H9 (cell line): ENCODE data around the gene CDK2AP2. TPM values are rescaled to one million over a fixed set of nuclear protein-coding genes. Genes with fewer than 3 reads are reported as not detected.

Experiments used
- DNase-seq: peaks from one replicate; pipeline ENCODE4 v3.0.0-alpha.2; 2017
- H2AFZ ChIP-seq: one replicate; pipeline ENCODE4 v1.6.1; 2013; ENCODE audit warnings: mild to moderate bottlenecking, low read length, control low read depth, moderate library complexity
- H2AK5ac ChIP-seq: 2 replicates; pipeline ENCODE4 v1.6.1; 2013; ENCODE audit warnings: low read length, control low read depth, mixed read lengths; ENCODE audit not compliant: insufficient read length
- H2BK120ac ChIP-seq: one replicate; pipeline ENCODE4 v1.6.1; 2013; ENCODE audit warnings: low read depth, mild to moderate bottlenecking, low read length, control low read depth, inconsistent platforms; ENCODE audit not compliant: poor library complexity, severe bottlenecking
- H2BK12ac ChIP-seq: 2 replicates; pipeline ENCODE4 v1.6.1; 2013; ENCODE audit warnings: low read length, control low read depth, mixed read lengths, low read depth; ENCODE audit not compliant: insufficient read length
- H2BK15ac ChIP-seq: 2 replicates; pipeline ENCODE4 v1.6.1; 2013; ENCODE audit warnings: low read depth, low read length, control low read depth
- H2BK20ac ChIP-seq: one replicate; pipeline ENCODE4 v1.6.1; 2013; ENCODE audit warnings: low read depth, mild to moderate bottlenecking, low read length, control low read depth, inconsistent platforms; ENCODE audit not compliant: poor library complexity, severe bottlenecking
- H2BK5ac ChIP-seq: 2 replicates; pipeline ENCODE4 v1.6.1; 2013; ENCODE audit warnings: low read length, control low read depth, mixed read lengths; ENCODE audit not compliant: insufficient read length
- H3K14ac ChIP-seq: 2 replicates; pipeline ENCODE4 v1.6.1; 2013; ENCODE audit warnings: low read length, control low read depth; ENCODE audit not compliant: insufficient read depth
- H3K18ac ChIP-seq: 2 replicates; pipeline ENCODE4 v1.6.1; 2013; ENCODE audit warnings: low read depth, mild to moderate bottlenecking, mixed read lengths, low read length, control low read depth; ENCODE audit not compliant: insufficient read length
- H3K23ac ChIP-seq: 2 replicates; pipeline ENCODE4 v1.6.1; 2013; ENCODE audit warnings: low read length, control low read depth, mixed read lengths, low read depth; ENCODE audit not compliant: insufficient read length
- H3K23me2 ChIP-seq: 2 replicates; pipeline ENCODE4 v1.6.1; 2013; ENCODE audit warnings: low read depth, mild to moderate bottlenecking, mixed read lengths, low read length, control low read depth; ENCODE audit not compliant: insufficient read length, poor library complexity, severe bottlenecking
- H3K27ac ChIP-seq: 2 replicates; pipeline ENCODE4 v1.5.1; 2013; ENCODE audit warnings: low read length, control low read depth, mixed read lengths, low read depth; ENCODE audit not compliant: insufficient read length
- H3K27me3 ChIP-seq: 2 replicates; pipeline ENCODE4 v1.6.1; 2013; ENCODE audit warnings: low read length, control low read depth, inconsistent platforms; ENCODE audit not compliant: insufficient read depth
- H3K4ac ChIP-seq: 2 replicates; pipeline ENCODE4 v1.6.1; 2013; ENCODE audit warnings: low read depth, mild to moderate bottlenecking, control low read depth, inconsistent platforms, low read length, moderate library complexity
- H3K4me1 ChIP-seq: 2 replicates; pipeline ENCODE4 v1.6.1; 2013; ENCODE audit warnings: low read length, control low read depth, inconsistent platforms; ENCODE audit not compliant: insufficient read depth
- H3K4me2 ChIP-seq: 2 replicates; pipeline ENCODE4 v1.6.1; 2013; ENCODE audit warnings: low read length, control low read depth, mixed read lengths; ENCODE audit not compliant: insufficient read length, insufficient read depth
- H3K56ac ChIP-seq: 2 replicates; pipeline ENCODE4 v1.6.1; 2013; ENCODE audit warnings: low read depth, mild to moderate bottlenecking, mixed read lengths, low read length, control low read depth; ENCODE audit not compliant: insufficient read length
- H3K79me1 ChIP-seq: 2 replicates; pipeline ENCODE4 v1.6.1; 2013; ENCODE audit warnings: low read depth, mild to moderate bottlenecking, moderate library complexity, low read length, control low read depth, inconsistent platforms; ENCODE audit not compliant: insufficient read depth, poor library complexity, severe bottlenecking
- H3K79me2 ChIP-seq: 2 replicates; pipeline ENCODE4 v1.6.1; 2013; ENCODE audit warnings: low read length, control low read depth, inconsistent platforms; ENCODE audit not compliant: insufficient read depth
- H3K9ac ChIP-seq: 2 replicates; pipeline ENCODE4 v1.6.1; 2013; ENCODE audit warnings: low read length, control low read depth, mixed read lengths; ENCODE audit not compliant: insufficient read length; ENCODE audit errors: extremely low read depth
- H3K9me3 ChIP-seq: one replicate; pipeline ENCODE4 v1.6.1; 2013; ENCODE audit warnings: low read depth, low read length, inconsistent platforms; ENCODE audit not compliant: control insufficient read depth
- H3T11ph ChIP-seq: one replicate; pipeline ENCODE4 v1.6.1; 2013; ENCODE audit warnings: mild to moderate bottlenecking, low read length, control low read depth, inconsistent platforms
- H4K20me1 ChIP-seq: one replicate; pipeline ENCODE4 v1.6.1; 2013; ENCODE audit not compliant: control insufficient read depth, insufficient read length, insufficient read depth
- H4K5ac ChIP-seq: 2 replicates; pipeline ENCODE4 v1.6.1; 2013; ENCODE audit warnings: low read depth, mild to moderate bottlenecking, mixed read lengths, low read length, control low read depth; ENCODE audit not compliant: insufficient read length
- H4K8ac ChIP-seq: replicated peaks from 2 replicates; pipeline ENCODE4 v1.6.1; 2013; ENCODE audit warnings: low read length, control low read depth, mixed read lengths, low read depth; ENCODE audit not compliant: insufficient read length
- H4K91ac ChIP-seq: 2 replicates; pipeline ENCODE4 v1.6.1; 2013; ENCODE audit warnings: low read depth, mild to moderate bottlenecking, moderate library complexity, mixed read lengths, low read length, control low read depth; ENCODE audit not compliant: insufficient read length
- H3K27ac Mint-ChIP-seq, 3 experiments: 2 replicates in 2 of 3; 3 replicates in 1 of 3; pipeline ENCODE4 v1.8.0; 2020 to 2021; ENCODE audit warnings: mixed read lengths in 3 of 3, mild to moderate bottlenecking in 1 of 3, moderate library complexity in 1 of 3
- H3K27me3 Mint-ChIP-seq: 2 replicates; pipeline ENCODE4 v1.8.0; 2021; ENCODE audit warnings: low read depth, mild to moderate bottlenecking, moderate library complexity, mixed read lengths
- H3K36me3 Mint-ChIP-seq, 3 experiments: 2 replicates in 2 of 3; 3 replicates in 1 of 3; pipeline ENCODE4 v1.8.0; 2020 to 2021; ENCODE audit warnings: low read depth in 3 of 3, mixed read lengths in 3 of 3; ENCODE audit not compliant: insufficient read depth in 1 of 3
- H3K4me1 Mint-ChIP-seq, 2 experiments: 2 replicates each; pipeline ENCODE4 v1.8.0; 2020; ENCODE audit warnings: mixed read lengths in 2 of 2
- H3K4me3 Mint-ChIP-seq, 2 experiments: 2 replicates in 1 of 2; 3 replicates in 1 of 2; pipeline ENCODE4 v1.8.0; 2020 to 2021; ENCODE audit warnings: mild to moderate bottlenecking in 2 of 2, mixed read lengths in 2 of 2, moderate library complexity in 1 of 2
- H3K9me3 Mint-ChIP-seq, 2 experiments: 2 replicates in 1 of 2; 3 replicates in 1 of 2; pipeline ENCODE4 v1.8.0; 2020; ENCODE audit warnings: mild to moderate bottlenecking in 2 of 2, mixed read lengths in 2 of 2, moderate library complexity in 1 of 2
- CTCF ChIP-seq: fragments of 200-600 bp; sonication (generic); conservative IDR thresholded peaks from 3 replicates; pipeline ENCODE4 v1.8.0; 2021; ENCODE audit warnings: antibody characterized with exemption, mild to moderate bottlenecking
- WGBS: extraction: QIAGEN DNeasy Blood & Tissue Kit; methylation state at CpG from one replicate; pipeline ENCODE4 v1.1.7; 2013; ENCODE audit warnings: missing lambda C conversion rate, low lambda C conversion rate, mixed read lengths; ENCODE audit not compliant: insufficient read length; ENCODE audit errors: extremely low coverage; 5-methylcytosine and 5-hydroxymethylcytosine counted together
- total RNA-seq: library from RNA; stranded (reverse); gene quantifications from 2 replicates; pipeline ENCODE4 v1.2.1, GENCODE V29; 2021

CDK2AP2 gene
- total RNA-seq, 1 experiment from 2014 or later, result 36.1 TPM

- no peak overlapping the region for H4K5ac ChIP-seq
- H3K23me2 ChIP-seq, result no peaks in the 10 kb centered on the region
- peaks cover 4 to 9% of the 10 kb centered on the region in 2 experiments for H3K4me1 Mint-ChIP-seq
- no peak overlapping the region for H3K27ac ChIP-seq
- H4K20me1 ChIP-seq, result no peaks in the 10 kb centered on the region
- H3K79me1 ChIP-seq, result no peaks in the 10 kb centered on the region
- H3K9ac ChIP-seq, result no peak overlapping the region
- no peak overlapping the region for H4K91ac ChIP-seq
- H2BK20ac ChIP-seq, result no peak overlapping the region
- no peaks in the 10 kb centered on the region for H3K79me2 ChIP-seq
- H3K27me3 Mint-ChIP-seq, result peaks cover 20% of the 10 kb centered on the region
- no peak overlapping the region for H3K4me2 ChIP-seq
- TF ChIP-seq CTCF, result no peak
- no peaks in the 10 kb centered on the region for H3K27me3 ChIP-seq
- H3K18ac ChIP-seq, result no peak overlapping the region
- H2BK5ac ChIP-seq, result no peak overlapping the region
- no peak overlapping the region for H2BK15ac ChIP-seq
- no peaks in the 10 kb centered on the region for H3K9me3 ChIP-seq
- no peak overlapping the region for H2AK5ac ChIP-seq
- no peak overlapping the region for H3K4me3 Mint-ChIP-seq
- no peak overlapping the region for H3K14ac ChIP-seq
- no peak overlapping the region for H3T11ph ChIP-seq
- H2BK120ac ChIP-seq, result no peak overlapping the region
- H3K36me3 Mint-ChIP-seq, result no peaks in the 10 kb centered on the region
- no peak overlapping the region for H3K4ac ChIP-seq
- H3K23ac ChIP-seq, result no peak overlapping the region
- no peak overlapping the region for H2BK12ac ChIP-seq
- H3K27ac Mint-ChIP-seq, result no peak overlapping the region
- H4K8ac ChIP-seq, result no peak overlapping the region
- DNase-seq, result no peak
- H3K56ac ChIP-seq, result no peak overlapping the region
- peaks cover 2% of the 10 kb centered on the region in 2 experiments; a peak in 3 of 5 replicates for H3K9me3 Mint-ChIP-seq
- no peak overlapping the region for H2AFZ ChIP-seq
- WGBS, result no CpG with 5 or more reads among the region's 3 CpGs
- no peaks in the 10 kb centered on the region for H3K4me1 ChIP-seq
These were observed 34.2 kb upstream of the CDK2AP2 start for GRCh38 chr11:67542169-67542568.
